ENCODE measurements around the gene ABHD17A. TPM values are rescaled to one million over a fixed set of nuclear protein-coding genes. Genes with fewer than 3 reads are reported as not detected.
A peak's percentile ranks its signal among the peaks of the same experiment; 100 is the strongest.
"Not testable (repeated sequence)": the region's sequence is repeated elsewhere in the genome, so short reads cannot be mapped to it uniquely, and the experiment has no call there.

ABHD17A gene
- total RNA-seq, 6 experiments from 2014 or later, result 61.0 to 80.0 (median 67.9) TPM

GRCh38 chr19:1880611-1881392 is 4.5 kb downstream of the ABHD17A start:
- Mint-ChIP-seq H3K4me1 (ENCODE audit: low read depth) (peaks cover 21% of the 10 kb centered on the region), H3K36me3 (ENCODE audit: low read depth) (no peaks in the 10 kb centered on the region; the same call in 1 of the 2 replicates), H3K27ac (no peak overlapping the region), H3K4me3 (no peak overlapping the region), H3K9me3 (no peaks in the 10 kb centered on the region), H3K27me3 (ENCODE audit: insufficient read depth) (peaks cover 3% of the 10 kb centered on the region)
- no peak for TF ChIP-seq CTCF (IDR thresholded peaks at IDR 0.05)
- DNase-seq, result no peak

- not testable (repeated sequence) for H3K4me3 Mint-ChIP-seq; H3K27ac Mint-ChIP-seq; H3K36me3 Mint-ChIP-seq (ENCODE audit: low read depth); DNase-seq; H3K9me3 Mint-ChIP-seq; H3K27me3 Mint-ChIP-seq (ENCODE audit: insufficient read depth)
- peaks cover 26% of the 10 kb centered on the region for H3K4me1 Mint-ChIP-seq (ENCODE audit: low read depth)
Observed at GRCh38 chr19:1879982-1880381, 5.3 kb downstream of the ABHD17A start.

- Mint-ChIP-seq H3K36me3 (ENCODE audit: low read depth) (peaks cover 16% of the 10 kb centered on the region; the same call in 1 of the 2 replicates), H3K4me1 (ENCODE audit: low read depth) (peaks cover 32% of the 10 kb centered on the region)
- not testable (repeated sequence) for H3K4me3 Mint-ChIP-seq; H3K9me3 Mint-ChIP-seq; H3K27ac Mint-ChIP-seq; H3K27me3 Mint-ChIP-seq (ENCODE audit: insufficient read depth); DNase-seq
Observed at GRCh38 chr19:1878583-1878982, 6.7 kb downstream of the ABHD17A start.

GRCh38 chr19:1877280-1877660 is 8.0 kb downstream of the ABHD17A start:
- not testable (repeated sequence) for H3K9me3 Mint-ChIP-seq; DNase-seq; H3K27me3 Mint-ChIP-seq (ENCODE audit: insufficient read depth); H3K4me3 Mint-ChIP-seq; H3K27ac Mint-ChIP-seq
- H3K4me1 Mint-ChIP-seq (ENCODE audit: low read depth), result peaks cover 19% of the 10 kb centered on the region
- peaks cover 16% of the 10 kb centered on the region; the same call in 1 of the 2 replicates for H3K36me3 Mint-ChIP-seq (ENCODE audit: low read depth)

- H3K4me3 Mint-ChIP-seq, result peak overlapping the region; percentile 97
Observed at GRCh38 chr19:1876496-1877279, 8.6 kb downstream of the ABHD17A start.

GRCh38 chr19:1875646-1876495 is 9.4 kb downstream of the ABHD17A start:
- Mint-ChIP-seq H3K9me3 (no peaks in the 10 kb centered on the region), H3K27ac (peak overlapping the region; percentile 97), H3K4me1 (ENCODE audit: low read depth) (peaks cover 18% of the 10 kb centered on the region), H3K36me3 (ENCODE audit: low read depth) (peaks cover 16% of the 10 kb centered on the region; the same call in 1 of the 2 replicates), H3K27me3 (ENCODE audit: insufficient read depth) (peaks cover 3% of the 10 kb centered on the region), H3K4me3 (peak overlapping the region; percentile 97)
- TF ChIP-seq CTCF (IDR thresholded peaks at IDR 0.05), result no peak; the same call in 1 of the 2 replicates
- peak; percentile 78 for DNase-seq

More at GRCh38 chr19:1876496-1877279, 8.6 kb downstream of the ABHD17A start:
- not testable (repeated sequence) for H3K27me3 Mint-ChIP-seq (ENCODE audit: insufficient read depth); DNase-seq; H3K9me3 Mint-ChIP-seq
- Mint-ChIP-seq H3K4me1 (ENCODE audit: low read depth) (peaks cover 18% of the 10 kb centered on the region), H3K27ac (peak overlapping the region; percentile 97), H3K36me3 (ENCODE audit: low read depth) (peaks cover 16% of the 10 kb centered on the region; the same call in 1 of the 2 replicates)

GRCh38 chr19:1875265-1875645 is 10.0 kb downstream of the ABHD17A start:
- H3K4me3 Mint-ChIP-seq, result peak overlapping the region; percentile 97
- not testable (repeated sequence) for H3K27me3 Mint-ChIP-seq (ENCODE audit: insufficient read depth); DNase-seq; H3K9me3 Mint-ChIP-seq
- H3K4me1 Mint-ChIP-seq (ENCODE audit: low read depth), result peaks cover 18% of the 10 kb centered on the region
- H3K27ac Mint-ChIP-seq, result peak overlapping the region; percentile 97
- peaks cover 16% of the 10 kb centered on the region; the same call in 1 of the 2 replicates for H3K36me3 Mint-ChIP-seq (ENCODE audit: low read depth)
